ENCODE results near the gene KCNC1. TPM values are rescaled to one million over a fixed set of nuclear protein-coding genes. Genes with fewer than 3 reads are reported as not detected.

Gene KCNC1
- total RNA-seq, 2 experiments from 2014 or later, result not detected

GRCh38 chr11:17792161-17792560, 57.6 kb downstream of the KCNC1 start:
- ChIA-PET CTCF (no interaction called here), POLR2A (no interaction called here)
- Mint-ChIP-seq H3K27ac (no peak overlapping the region), H3K27me3 (no peaks in the 10 kb centered on the region), H3K4me1 (no peaks in the 10 kb centered on the region), H3K9me3 (no peaks in the 10 kb centered on the region), H3K36me3 (ENCODE audit: low read depth) (no peaks in the 10 kb centered on the region), H3K4me3 (no peak overlapping the region)
- no peak for DNase-seq

- ChIA-PET CTCF (interaction anchor here (0.6 kb wide), 1 partner anchor 26 kb away, joined by 3 read pairs; no protein-coding TSS in a partner anchor), POLR2A (no interaction called here)
- Mint-ChIP-seq H3K36me3 (ENCODE audit: low read depth) (no peaks in the 10 kb centered on the region), H3K9me3 (no peaks in the 10 kb centered on the region), H3K4me3 (no peak overlapping the region), H3K27me3 (no peaks in the 10 kb centered on the region), H3K4me1 (no peaks in the 10 kb centered on the region), H3K27ac (no peak overlapping the region)
- DNase-seq, result no peak
These were observed 59.1 kb downstream of the KCNC1 start for GRCh38 chr11:17793642-17794170.

DNA sequence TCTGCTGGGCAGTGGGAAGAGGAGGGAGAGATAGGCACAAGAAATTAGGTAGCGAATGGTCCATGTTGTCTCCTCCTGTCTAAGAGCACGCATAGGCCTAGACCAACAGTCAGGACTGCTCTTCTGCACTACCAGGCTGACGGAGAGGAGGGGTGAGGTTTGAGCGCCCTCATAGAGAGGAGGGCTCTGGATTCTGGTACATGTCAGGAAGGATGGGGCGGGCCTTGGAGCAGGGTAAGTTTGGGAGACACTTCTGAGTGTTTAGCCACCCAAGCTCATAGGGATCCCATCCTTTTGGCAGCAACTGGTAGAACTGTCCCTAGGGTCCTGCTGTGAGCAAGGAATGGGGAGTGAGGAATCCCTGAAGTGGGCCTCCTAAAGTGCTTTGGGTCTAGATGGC, 60.4 kb downstream of the KCNC1 start:
- Mint-ChIP-seq H3K36me3 (ENCODE audit: low read depth) (no peaks in the 10 kb centered on the region), H3K9me3 (no peaks in the 10 kb centered on the region), H3K27ac (no peak overlapping the region), H3K27me3 (no peaks in the 10 kb centered on the region), H3K4me1 (no peaks in the 10 kb centered on the region), H3K4me3 (no peak overlapping the region)
- DNase-seq, result no peak
- CTCF ChIA-PET, result no interaction called here
- POLR2A ChIA-PET, result no interaction called here

- Mint-ChIP-seq H3K9me3 (no peaks in the 10 kb centered on the region), H3K36me3 (ENCODE audit: low read depth) (no peaks in the 10 kb centered on the region), H3K27ac (no peak overlapping the region), H3K4me3 (no peak overlapping the region), H3K4me1 (no peaks in the 10 kb centered on the region), H3K27me3 (no peaks in the 10 kb centered on the region)
- ChIA-PET POLR2A (no interaction called here), CTCF (no interaction called here)
- DNase-seq, result no peak
These were observed 61.6 kb downstream of the KCNC1 start for GRCh38 chr11:17796154-17796553.

DNA sequence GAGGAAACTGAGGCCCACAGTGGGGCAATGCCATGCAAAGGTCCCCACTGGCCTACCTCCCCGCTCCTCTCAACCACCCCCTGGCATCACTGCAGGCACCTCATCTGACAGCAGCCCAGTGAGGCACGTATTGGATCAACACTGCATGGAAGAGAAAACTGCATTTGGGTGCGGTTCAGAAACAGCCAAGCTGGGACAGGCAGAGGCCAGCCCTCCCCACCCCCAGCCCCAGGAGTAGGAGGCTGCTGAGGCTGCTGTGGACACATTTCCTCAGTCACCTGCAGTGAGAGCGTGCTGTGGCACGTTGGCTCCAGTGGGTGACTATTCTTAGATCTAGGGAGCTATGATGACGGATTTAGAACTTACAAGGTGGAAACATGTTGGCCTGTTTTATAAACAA, 63.7 kb downstream of the KCNC1 start:
- Mint-ChIP-seq H3K4me1 (no peaks in the 10 kb centered on the region), H3K4me3 (no peak overlapping the region), H3K27ac (no peak overlapping the region), H3K27me3 (no peaks in the 10 kb centered on the region), H3K9me3 (no peaks in the 10 kb centered on the region), H3K36me3 (ENCODE audit: low read depth) (no peaks in the 10 kb centered on the region)
- no peak for DNase-seq
- ChIA-PET CTCF (no interaction called here), POLR2A (no interaction called here)

DNA sequence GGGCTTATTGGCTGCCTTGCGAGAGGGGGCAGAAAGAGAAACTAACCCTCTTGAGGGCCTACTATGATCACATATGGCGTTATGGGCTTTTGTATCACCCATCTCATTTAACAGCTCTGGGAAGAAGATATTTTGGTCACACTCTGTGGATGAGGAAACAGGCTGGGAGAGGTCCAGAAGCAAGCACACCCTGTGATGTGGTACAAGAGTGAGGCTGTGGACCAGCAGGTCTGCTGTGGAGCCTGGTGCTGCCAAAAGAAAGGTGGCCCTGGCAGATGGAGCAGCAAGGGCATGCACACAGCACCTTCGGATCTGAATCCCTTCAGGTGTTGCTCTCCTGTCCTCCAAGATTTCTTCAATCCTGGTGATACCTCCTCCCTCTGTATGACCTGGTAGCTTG, 64.1 kb downstream of the KCNC1 start:
- no peak overlapping the region for H3K4me3 Mint-ChIP-seq
- ChIA-PET CTCF (no interaction called here), POLR2A (no interaction called here)
- H3K9me3 Mint-ChIP-seq, result no peaks in the 10 kb centered on the region
- H3K27me3 Mint-ChIP-seq, result no peaks in the 10 kb centered on the region
- no peak overlapping the region for H3K27ac Mint-ChIP-seq
- DNase-seq, result no peak
- no peaks in the 10 kb centered on the region for H3K4me1 Mint-ChIP-seq
- no peaks in the 10 kb centered on the region for H3K36me3 Mint-ChIP-seq (ENCODE audit: low read depth)

GRCh38 chr11:17799147-17799546, 64.6 kb downstream of the KCNC1 start:
- no peak overlapping the region for H3K27ac Mint-ChIP-seq
- H3K9me3 Mint-ChIP-seq, result no peaks in the 10 kb centered on the region
- POLR2A ChIA-PET, result no interaction called here
- no peaks in the 10 kb centered on the region for H3K27me3 Mint-ChIP-seq
- H3K4me3 Mint-ChIP-seq, result no peak overlapping the region
- H3K36me3 Mint-ChIP-seq (ENCODE audit: low read depth), result no peaks in the 10 kb centered on the region
- no peaks in the 10 kb centered on the region for H3K4me1 Mint-ChIP-seq
- DNase-seq, result no peak
- CTCF ChIA-PET, result no interaction called here

GRCh38 chr11:17801166-17801565, 66.6 kb downstream of the KCNC1 start:
- DNase-seq, result no peak
- no peaks in the 10 kb centered on the region for H3K36me3 Mint-ChIP-seq (ENCODE audit: low read depth)
- POLR2A ChIA-PET, result no interaction called here
- CTCF ChIA-PET, result no interaction called here
- no peaks in the 10 kb centered on the region for H3K9me3 Mint-ChIP-seq
- H3K27me3 Mint-ChIP-seq, result no peaks in the 10 kb centered on the region
- no peaks in the 10 kb centered on the region for H3K4me1 Mint-ChIP-seq
- no peak overlapping the region for H3K4me3 Mint-ChIP-seq
- H3K27ac Mint-ChIP-seq, result no peak overlapping the region

DNA sequence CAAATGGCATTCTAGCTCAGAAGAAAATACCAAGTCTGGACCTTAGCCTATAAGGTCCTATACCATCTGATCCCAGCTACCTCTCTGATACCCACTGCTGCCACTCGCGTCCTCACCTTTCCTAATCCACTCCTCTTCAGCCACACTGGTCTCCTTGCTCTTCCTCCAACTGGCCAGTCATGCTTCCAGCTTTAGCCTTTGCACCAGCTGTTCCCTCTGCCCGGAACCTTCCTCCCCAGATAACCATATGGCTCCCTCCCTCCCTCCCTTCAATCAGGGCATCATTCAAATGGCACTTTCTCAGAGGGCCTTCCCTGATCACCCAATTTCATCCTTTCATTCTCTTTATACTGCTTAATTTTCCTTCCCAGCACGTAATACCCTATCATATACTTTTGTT, 67.9 kb downstream of the KCNC1 start:
- no peaks in the 10 kb centered on the region for H3K36me3 Mint-ChIP-seq (ENCODE audit: low read depth)
- no peak for DNase-seq
- ChIA-PET CTCF (interaction anchor here (0.6 to 0.7 kb wide), 2 partner anchors 15 to 72 kb away, joined by 3 to 4 read pairs; no protein-coding TSS in a partner anchor), POLR2A (no interaction called here)
- no peaks in the 10 kb centered on the region for H3K4me1 Mint-ChIP-seq
- H3K27me3 Mint-ChIP-seq, result no peaks in the 10 kb centered on the region
- H3K27ac Mint-ChIP-seq, result no peak overlapping the region
- H3K4me3 Mint-ChIP-seq, result no peak overlapping the region
- no peaks in the 10 kb centered on the region for H3K9me3 Mint-ChIP-seq

GRCh38 chr11:17803754-17804334, 69.3 kb downstream of the KCNC1 start:
- Mint-ChIP-seq H3K27me3 (no peaks in the 10 kb centered on the region), H3K4me1 (no peaks in the 10 kb centered on the region), H3K36me3 (ENCODE audit: low read depth) (no peaks in the 10 kb centered on the region), H3K4me3 (no peak overlapping the region), H3K27ac (no peak overlapping the region), H3K9me3 (no peaks in the 10 kb centered on the region)
- no peak for DNase-seq
- POLR2A ChIA-PET, result no interaction called here
- CTCF ChIA-PET, result no interaction called here

DNA sequence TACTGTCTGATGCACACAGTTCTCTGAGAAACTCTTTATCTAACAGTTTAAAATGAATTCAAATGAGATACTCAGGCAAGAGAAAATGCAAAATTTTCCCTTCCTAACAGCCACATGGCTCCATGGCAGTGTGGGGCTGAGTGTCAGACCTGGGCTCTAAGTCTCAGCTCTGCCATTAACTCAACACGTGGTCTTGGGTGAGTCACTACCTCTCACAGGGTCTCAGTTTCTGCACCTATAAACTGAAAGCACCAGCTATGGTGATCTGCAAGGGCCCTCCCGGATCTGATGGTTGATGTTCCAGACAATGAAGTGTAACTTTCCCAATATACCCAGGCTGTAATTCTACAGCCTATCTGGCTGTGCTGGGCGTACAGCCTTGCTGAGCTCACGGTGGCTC, 70.5 kb downstream of the KCNC1 start:
- POLR2A ChIA-PET, result no interaction called here
- Mint-ChIP-seq H3K27ac (no peak overlapping the region), H3K4me3 (no peak overlapping the region), H3K9me3 (no peaks in the 10 kb centered on the region), H3K4me1 (no peaks in the 10 kb centered on the region), H3K27me3 (no peaks in the 10 kb centered on the region), H3K36me3 (ENCODE audit: low read depth) (no peaks in the 10 kb centered on the region)
- no peak for DNase-seq
- CTCF ChIA-PET, result no interaction called here

- no peak for DNase-seq
- Mint-ChIP-seq H3K4me3 (no peak overlapping the region), H3K9me3 (no peaks in the 10 kb centered on the region), H3K27me3 (no peaks in the 10 kb centered on the region), H3K4me1 (no peaks in the 10 kb centered on the region), H3K27ac (no peak overlapping the region), H3K36me3 (ENCODE audit: low read depth) (no peaks in the 10 kb centered on the region)
- POLR2A ChIA-PET, result no interaction called here
- CTCF ChIA-PET, result no interaction called here
These were observed 71.3 kb downstream of the KCNC1 start for GRCh38 chr11:17805873-17806272.

DNA sequence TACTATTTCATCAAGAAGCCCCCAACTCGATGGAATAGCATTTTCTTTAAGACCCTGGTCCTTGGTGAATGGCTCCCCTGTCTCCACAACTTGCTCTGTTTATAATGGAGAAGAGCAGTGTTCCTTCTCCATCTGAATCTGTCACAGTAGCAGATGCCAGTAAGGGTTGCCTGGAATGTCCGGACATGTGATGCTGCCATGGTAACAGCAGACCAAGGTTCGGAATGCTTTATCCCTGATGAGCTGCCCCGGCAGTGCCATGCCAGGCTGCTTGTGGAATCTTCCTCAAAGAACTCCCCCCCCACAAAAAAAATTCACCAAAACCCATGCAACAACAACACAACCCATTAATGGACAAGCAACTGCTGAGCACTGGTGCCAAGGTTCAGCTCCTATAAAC, 72.5 kb downstream of the KCNC1 start:
- Mint-ChIP-seq H3K4me1 (no peaks in the 10 kb centered on the region), H3K4me3 (no peak overlapping the region), H3K27me3 (no peaks in the 10 kb centered on the region), H3K9me3 (no peaks in the 10 kb centered on the region), H3K36me3 (ENCODE audit: low read depth) (no peaks in the 10 kb centered on the region), H3K27ac (no peak overlapping the region)
- ChIA-PET CTCF (interaction anchor here (1.6 kb wide), 1 partner anchor 75 kb away, joined by 3 read pairs; no protein-coding TSS in a partner anchor), POLR2A (no interaction called here)
- no peak for DNase-seq

- no peaks in the 10 kb centered on the region for H3K4me1 Mint-ChIP-seq
- H3K4me3 Mint-ChIP-seq, result no peak overlapping the region
- no peaks in the 10 kb centered on the region for H3K27me3 Mint-ChIP-seq
- H3K9me3 Mint-ChIP-seq, result no peaks in the 10 kb centered on the region
- ChIA-PET CTCF (no interaction called here), POLR2A (no interaction called here)
- DNase-seq, result no peak
- H3K36me3 Mint-ChIP-seq (ENCODE audit: low read depth), result no peaks in the 10 kb centered on the region
- H3K27ac Mint-ChIP-seq, result no peak overlapping the region
These were observed 75.5 kb downstream of the KCNC1 start for GRCh38 chr11:17810041-17810440.

Measured in activated CD4-positive, alpha-beta memory T cell treated with anti-CD3 and anti-CD28 coated beads, Interleukin-2, amount 10 ng/mL, durations not matched to agents 7 days and 5 days (primary cell).